BLaER1 (cell line): Measurements from ENCODE around the gene YLPM1.

Experiments used
- H3K27ac ChIP-seq: shearing (Covaris generic); formaldehyde crosslinking; 2 replicates; pipeline ENCODE4 v1.8.1; 2022
- H3K27me3 ChIP-seq: shearing (Covaris generic); formaldehyde crosslinking; 2 replicates; pipeline ENCODE4 v1.8.1; 2022
- H3K36me3 ChIP-seq: shearing (Covaris generic); formaldehyde crosslinking; 2 replicates; pipeline ENCODE4 v1.8.1; 2022
- H3K4me1 ChIP-seq: shearing (Covaris generic); formaldehyde crosslinking; 2 replicates; pipeline ENCODE4 v1.8.1; 2022
- H3K4me2 ChIP-seq: shearing (Covaris generic); formaldehyde crosslinking; 2 replicates; pipeline ENCODE4 v1.8.1; 2022
- H3K4me3 ChIP-seq: shearing (Covaris generic); formaldehyde crosslinking; 2 replicates; pipeline ENCODE4 v1.8.1; 2022
- H3K9ac ChIP-seq: shearing (Covaris generic); formaldehyde crosslinking; 2 replicates; pipeline ENCODE4 v1.8.1; 2022
- H3K9me3 ChIP-seq: shearing (Covaris generic); formaldehyde crosslinking; 2 replicates; pipeline ENCODE4 v1.8.1; 2022
- H4K20me1 ChIP-seq: shearing (Covaris generic); formaldehyde crosslinking; 2 replicates; pipeline ENCODE4 v1.8.1; 2022
- Cebpa-rat ChIP-seq: shearing (Covaris generic); IDR thresholded peaks from 2 replicates; pipeline ENCODE4 v1.8.1; 2022

YLPM1 gene

DNA sequence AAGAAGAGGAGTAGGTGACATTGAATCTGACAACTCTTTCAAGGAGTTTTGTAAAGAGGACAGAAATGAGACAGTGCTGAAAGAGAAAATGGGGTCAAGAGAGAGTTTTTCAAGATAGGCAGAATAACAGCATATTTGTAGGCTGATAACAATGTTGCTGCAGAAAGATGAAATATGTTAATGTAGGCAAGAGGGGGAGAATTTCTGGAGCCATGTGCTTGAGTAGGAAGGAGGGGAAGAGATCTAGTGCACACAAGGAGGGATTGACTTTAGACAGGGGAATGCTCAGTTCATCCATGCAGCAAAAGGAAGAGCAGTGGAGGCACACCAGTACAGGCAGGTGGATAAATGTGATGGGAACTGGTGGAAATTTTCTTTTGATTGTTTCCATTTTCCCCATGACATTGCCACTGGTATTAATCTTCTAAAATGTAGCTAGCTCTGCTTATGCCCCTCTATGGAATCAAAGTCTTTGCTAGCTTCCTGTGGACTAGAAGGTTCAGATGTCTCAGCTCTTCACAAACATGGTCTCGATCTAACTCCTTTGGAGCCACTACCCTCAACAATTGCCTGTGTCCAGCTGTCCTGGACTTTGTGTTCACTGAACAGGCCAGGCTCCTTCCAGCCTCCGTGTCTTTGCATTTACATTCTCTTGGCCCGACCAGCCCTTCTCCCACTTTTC is 103.7 kb downstream of the YLPM1 start:
- no peak overlapping the region for H3K9ac ChIP-seq
- no peaks in the 10 kb centered on the region for H3K9me3 ChIP-seq
- no peak for TF ChIP-seq Cebpa-rat
- no peak overlapping the region for H3K4me2 ChIP-seq
- no peaks in the 10 kb centered on the region for H3K27me3 ChIP-seq
- no peaks in the 10 kb centered on the region for H3K36me3 ChIP-seq
- no peaks in the 10 kb centered on the region for H4K20me1 ChIP-seq
- no peak overlapping the region for H3K4me3 ChIP-seq
- peaks cover 13% of the 10 kb centered on the region for H3K4me1 ChIP-seq
- H3K27ac ChIP-seq, result no peak overlapping the region

GRCh38 chr14:74867673-74868072 is 104.6 kb downstream of the YLPM1 start:
- no peak overlapping the region for H3K27ac ChIP-seq
- H3K27me3 ChIP-seq, result no peaks in the 10 kb centered on the region
- no peaks in the 10 kb centered on the region for H3K9me3 ChIP-seq
- no peaks in the 10 kb centered on the region for H3K36me3 ChIP-seq
- H3K9ac ChIP-seq, result no peak overlapping the region; the same call in 1 of the 2 replicates
- H3K4me2 ChIP-seq, result peak overlapping the region; percentile 56
- H4K20me1 ChIP-seq, result no peaks in the 10 kb centered on the region
- no peak for TF ChIP-seq Cebpa-rat
- H3K4me3 ChIP-seq, result no peak overlapping the region
- peaks cover 13% of the 10 kb centered on the region for H3K4me1 ChIP-seq

- Histone ChIP-seq H3K9ac (no peak overlapping the region), H3K36me3 (no peaks in the 10 kb centered on the region), H3K27me3 (no peaks in the 10 kb centered on the region), H3K4me2 (no peak overlapping the region), H3K4me3 (no peak overlapping the region), H3K9me3 (no peaks in the 10 kb centered on the region), H3K27ac (no peak overlapping the region), H3K4me1 (peaks cover 13% of the 10 kb centered on the region), H4K20me1 (no peaks in the 10 kb centered on the region)
- TF ChIP-seq Cebpa-rat, result no peak
Measured at GRCh38 chr14:74868739-74869138, 105.6 kb downstream of the YLPM1 start.

DNA sequence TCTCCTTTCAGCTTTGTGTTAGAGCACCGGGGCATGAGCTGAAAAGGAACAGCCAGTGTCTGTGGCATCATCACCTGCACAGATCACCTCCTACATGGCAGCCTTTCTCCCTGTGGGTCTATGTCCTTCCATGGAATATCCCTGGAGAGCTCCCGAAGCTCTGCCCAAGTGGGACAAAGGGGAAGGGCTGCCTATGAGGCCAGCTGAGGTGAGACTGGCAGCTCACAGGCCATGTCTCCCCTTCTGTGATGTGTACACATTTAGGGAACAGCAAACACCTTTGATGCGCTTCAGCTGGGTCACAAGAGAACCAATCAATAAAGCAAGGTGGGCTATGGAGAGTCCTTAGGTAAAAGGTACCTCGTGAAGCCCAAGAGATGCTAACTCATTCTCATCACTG is 108.7 kb downstream of the YLPM1 start:
- H3K4me1 ChIP-seq, result peaks cover 31% of the 10 kb centered on the region
- no peak overlapping the region for H3K27ac ChIP-seq
- H3K9ac ChIP-seq, result no peak overlapping the region
- H3K36me3 ChIP-seq, result no peaks in the 10 kb centered on the region
- H4K20me1 ChIP-seq, result no peaks in the 10 kb centered on the region
- H3K9me3 ChIP-seq, result no peaks in the 10 kb centered on the region
- no peak for TF ChIP-seq Cebpa-rat
- no peak overlapping the region for H3K4me3 ChIP-seq
- no peaks in the 10 kb centered on the region for H3K27me3 ChIP-seq
- H3K4me2 ChIP-seq, result no peak overlapping the region

GRCh38 chr14:74875204-74875603 is 112.1 kb downstream of the YLPM1 start:
- no peaks in the 10 kb centered on the region for H3K27me3 ChIP-seq
- peak overlapping the region; percentile 91 for H3K4me2 ChIP-seq
- H3K4me1 ChIP-seq, result peaks cover 28% of the 10 kb centered on the region
- H3K4me3 ChIP-seq, result no peak overlapping the region
- TF ChIP-seq Cebpa-rat, result no peak
- no peaks in the 10 kb centered on the region for H3K9me3 ChIP-seq
- 0 out of 2 replicates have a peak overlapping the region, but pooled peaks have one; percentile 66 for H3K27ac ChIP-seq
- H4K20me1 ChIP-seq, result no peaks in the 10 kb centered on the region
- H3K36me3 ChIP-seq, result no peaks in the 10 kb centered on the region
- H3K9ac ChIP-seq, result no peak overlapping the region

GRCh38 chr14:74875941-74876913 is 113.1 kb downstream of the YLPM1 start, which contains the start of gene PROX2:
PROX2 (minus strand) TSS chr14:74876145; CDS start chr14:74863834, 12,311 bp downstream.
- Histone ChIP-seq H4K20me1 (no peaks in the 10 kb centered on the region), H3K27me3 (no peaks in the 10 kb centered on the region), H3K4me3 (peak within 1 kb of the TSS; percentile 25; the same call in 1 of the 2 replicates), H3K9me3 (no peaks in the 10 kb centered on the region), H3K36me3 (no peaks in the 10 kb centered on the region), H3K4me1 (peaks cover 38% of the 10 kb centered on the region), H3K4me2 (peak within 1 kb of the TSS; percentile 91), H3K27ac (peak within 1 kb of the TSS; percentile 66), H3K9ac (peak within 1 kb of the TSS; percentile 41; the same call in 1 of the 2 replicates)
- TF ChIP-seq Cebpa-rat, result peak; percentile 55; the same call in 1 of the 2 replicates

GRCh38 chr14:74879427-74880182 is 116.5 kb downstream of the YLPM1 start:
- no peak overlapping the region for H3K4me3 ChIP-seq
- no peak overlapping the region for H3K9ac ChIP-seq
- H4K20me1 ChIP-seq, result peaks cover 28% of the 10 kb centered on the region
- H3K27me3 ChIP-seq, result no peaks in the 10 kb centered on the region
- peaks cover 62% of the 10 kb centered on the region for H3K4me1 ChIP-seq
- H3K27ac ChIP-seq, result no peak overlapping the region
- H3K4me2 ChIP-seq, result no peak overlapping the region
- peaks cover 8% of the 10 kb centered on the region; the same call in 1 of the 2 replicates for H3K36me3 ChIP-seq
- TF ChIP-seq Cebpa-rat, result no peak
- no peaks in the 10 kb centered on the region for H3K9me3 ChIP-seq

DNA sequence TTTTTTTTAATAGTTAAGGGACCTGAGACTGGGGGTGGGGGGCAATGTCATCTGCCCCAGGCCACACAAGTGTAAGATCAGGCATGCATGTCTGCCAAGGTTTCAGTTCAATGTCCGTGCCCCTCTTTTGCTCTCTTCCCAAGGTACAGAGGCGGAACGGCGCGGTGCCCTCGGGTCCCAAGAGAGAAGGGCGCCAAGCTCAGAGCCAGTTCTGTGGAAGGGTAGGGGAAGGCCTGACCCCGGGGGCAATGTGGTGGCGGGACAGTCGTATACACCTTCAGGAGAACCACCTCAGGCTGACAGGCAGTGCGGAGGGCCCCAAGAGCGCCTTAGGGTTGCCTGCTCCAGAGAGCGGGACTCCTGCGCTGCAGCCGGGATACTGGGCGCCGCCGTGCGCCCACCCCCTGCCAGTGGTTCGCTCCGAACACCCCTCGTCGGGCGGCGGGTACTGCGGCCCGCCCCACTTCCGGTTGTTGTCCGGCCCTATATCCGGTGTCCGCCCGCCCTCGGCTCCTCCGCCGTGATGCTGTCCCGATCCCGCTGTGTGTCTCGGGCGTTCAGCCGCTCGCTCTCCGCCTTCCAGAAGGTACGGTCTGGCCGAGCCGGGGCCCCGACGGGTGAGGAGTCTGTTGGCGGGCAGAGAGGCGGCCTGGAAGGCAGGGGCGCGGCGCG is 118.5 kb downstream of the YLPM1 start, which contains the start of gene DLST:
DLST (plus strand) TSS at position 486 of the 672 bp plus-strand sequence; CDS start at position 524, 38 bp downstream.
- Histone ChIP-seq H3K27ac (peak within 1 kb of the TSS; percentile 95), H3K9ac (peak within 1 kb of the TSS; percentile 95), H3K27me3 (no peaks in the 10 kb centered on the region), H3K4me2 (peak within 1 kb of the TSS; percentile 95), H4K20me1 (peaks cover 47% of the 10 kb centered on the region), H3K9me3 (no peaks in the 10 kb centered on the region), H3K36me3 (peaks cover 27% of the 10 kb centered on the region), H3K4me3 (peak within 1 kb of the TSS; percentile 94), H3K4me1 (peaks cover 54% of the 10 kb centered on the region)
- TF ChIP-seq Cebpa-rat, result no peak
